NT2/D1 (cell line): ENCODE results near the gene CD34.

Source experiments
- SUZ12 ChIP-seq: IDR thresholded peaks from 2 replicates; pipeline ENCODE4 v1.6.1; 2011; ENCODE audit not compliant: insufficient read length, insufficient read depth; ENCODE audit errors: extremely low read depth
- YY1 ChIP-seq: IDR thresholded peaks from 2 replicates; pipeline ENCODE4 v1.6.1; 2011; ENCODE audit not compliant: insufficient read length, insufficient read depth
- ZNF274 ChIP-seq: IDR thresholded peaks from 2 replicates; pipeline ENCODE4 v1.6.1; 2011; ENCODE audit warnings: mild to moderate bottlenecking, low read depth, low read length

- TF ChIP-seq ZNF274 = no peak
- TF ChIP-seq YY1 = no peak
- no peak for TF ChIP-seq SUZ12
These were observed 52.6 kb downstream of the CD34 start for GRCh38 chr1:207858281-207858680.
